HepG2 (cell line): ENCODE data around the gene ETHE1. TPM values are rescaled to one million over a fixed set of nuclear protein-coding genes. Genes with fewer than 3 reads are reported as not detected.

Source experiments
- ATF1 ChIP-seq: IDR thresholded peaks from 2 replicates; pipeline ENCODE4 v1.6.1; 2016; ENCODE audit warnings: mild to moderate bottlenecking, control low read depth
- ATF2 ChIP-seq: sonication (generic); formaldehyde crosslinking; IDR thresholded peaks from 2 replicates; pipeline ENCODE4 v1.4.0; 2020; ENCODE audit warnings: missing genetic modification reagents
- FOXO4 ChIP-seq: sonication (generic); formaldehyde crosslinking; conservative IDR thresholded peaks from 2 replicates; pipeline ENCODE4 v1.8.1; 2023; ENCODE audit warnings: missing genetic modification reagents
- KDM1A ChIP-seq: IDR thresholded peaks from 2 replicates; pipeline ENCODE4 v1.6.1; 2016; ENCODE audit warnings: missing compliant biosample characterization
- MXI1 ChIP-seq: IDR thresholded peaks from 3 replicates; pipeline ENCODE4 v1.6.1; 2012; ENCODE audit warnings: low read depth, low read length, inconsistent platforms, borderline replicate concordance
- NR2C2 ChIP-seq: sonication (generic); formaldehyde crosslinking; IDR thresholded peaks from 2 replicates; pipeline ENCODE4 v1.4.0; 2020; ENCODE audit warnings: missing genetic modification reagents, mild to moderate bottlenecking, moderate library complexity, borderline replicate concordance
- NR2F1 ChIP-seq, 2 experiments: fragments of 450-650 bp in 1 of 2; formaldehyde crosslinking in 1 of 2; IDR thresholded peaks; 2 replicates each; pipeline versions ENCODE4 v1.5.0 to v1.6.1; 2016 to 2020; ENCODE audit warnings: mild to moderate bottlenecking in 1 of 2, missing compliant biosample characterization in 1 of 2, missing genetic modification reagents in 1 of 2, moderate library complexity in 1 of 2
- PAX8 ChIP-seq: sonication (generic); formaldehyde crosslinking; IDR thresholded peaks from 2 replicates; pipeline ENCODE4 v1.8.0; 2022; ENCODE audit warnings: mild to moderate bottlenecking, missing genetic modification reagents, borderline replicate concordance
- RBFOX2 ChIP-seq: fragments of 200-400 bp; formaldehyde crosslinking; IDR thresholded peaks from 2 replicates; pipeline ENCODE4 v1.6.1; 2017; ENCODE audit warnings: low read depth, mild to moderate bottlenecking, low read length
- TEF ChIP-seq: sonication (generic); formaldehyde crosslinking; IDR thresholded peaks from 2 replicates; pipeline ENCODE4 v1.5.0; 2020; ENCODE audit warnings: missing genetic modification reagents
- ZBTB34 ChIP-seq: sonication (generic); formaldehyde crosslinking; IDR thresholded peaks from 2 replicates; pipeline ENCODE4 v1.8.0; 2022; ENCODE audit warnings: mild to moderate bottlenecking, missing genetic modification reagents
- ZGPAT ChIP-seq: IDR thresholded peaks from 2 replicates; pipeline ENCODE4 v1.6.1; 2016; ENCODE audit warnings: mild to moderate bottlenecking
- ZNF10 ChIP-seq: sonication (generic); formaldehyde crosslinking; IDR thresholded peaks from 2 replicates; pipeline ENCODE4 v1.4.0; 2020; ENCODE audit warnings: mild to moderate bottlenecking, low read depth, missing genetic modification reagents, borderline replicate concordance
- ZNF121 ChIP-seq: sonication (generic); formaldehyde crosslinking; IDR thresholded peaks from 2 replicates; pipeline ENCODE4 v1.5.0; 2020; ENCODE audit warnings: mild to moderate bottlenecking, missing genetic modification reagents
- ZNF124 ChIP-seq: sonication (generic); formaldehyde crosslinking; IDR thresholded peaks from 2 replicates; pipeline ENCODE4 v1.4.0; 2020; ENCODE audit warnings: missing genetic modification reagents
- ZNF251 ChIP-seq: sonication (generic); formaldehyde crosslinking; IDR thresholded peaks from 2 replicates; pipeline ENCODE4 v1.9.0; 2021; ENCODE audit warnings: mild to moderate bottlenecking, missing genetic modification reagents
- ZNF264 ChIP-seq: sonication (generic); formaldehyde crosslinking; IDR thresholded peaks from 2 replicates; pipeline ENCODE4 v1.4.0; 2020; ENCODE audit warnings: missing genetic modification reagents
- ZNF296 ChIP-seq: sonication (generic); formaldehyde crosslinking; conservative IDR thresholded peaks from 2 replicates; pipeline ENCODE4 v1.5.0; 2020; ENCODE audit warnings: mild to moderate bottlenecking, missing genetic modification reagents
- ZNF333 ChIP-seq: sonication (generic); formaldehyde crosslinking; IDR thresholded peaks from 2 replicates; pipeline ENCODE4 v1.4.0; 2020; ENCODE audit warnings: mild to moderate bottlenecking, missing genetic modification reagents, borderline replicate concordance
- ZNF44 ChIP-seq: sonication (generic); formaldehyde crosslinking; IDR thresholded peaks from 2 replicates; pipeline ENCODE4 v1.5.1; 2020; ENCODE audit warnings: mild to moderate bottlenecking, missing genetic modification reagents
- ZNF567 ChIP-seq: sonication (generic); formaldehyde crosslinking; IDR thresholded peaks from 2 replicates; pipeline ENCODE4 v1.8.1; 2023; ENCODE audit warnings: mild to moderate bottlenecking, missing genetic modification reagents, borderline replicate concordance
- ZNF816 ChIP-seq: sonication (generic); formaldehyde crosslinking; IDR thresholded peaks from 2 replicates; pipeline ENCODE4 v1.8.0; 2022; ENCODE audit warnings: missing genetic modification reagents, mild to moderate bottlenecking, borderline replicate concordance
- ZNF839 ChIP-seq: sonication (generic); formaldehyde crosslinking; IDR thresholded peaks from 2 replicates; pipeline ENCODE4 v1.4.0; 2020; ENCODE audit warnings: missing genetic modification reagents, mild to moderate bottlenecking, borderline replicate concordance
- polyA plus RNA-seq, 8 experiments: library from polyadenylated mRNA; depleted of rRNA in 3 of 8; stranded (reverse) in 7 of 8; unstranded in 1 of 8; fragments of >200 nt; fragmentation: Illumina TruSeq in 4 of 8; extraction: Trizol in 4 of 8; gene quantifications; 2 replicates each; pipeline versions ENCODE4 v1.2.1 to v1.2.3, GENCODE V29; 2011 to 2016; ENCODE audit warnings: low read depth in 4 of 8, missing spikeins in 1 of 8, mixed read lengths in 1 of 8; ENCODE audit not compliant: insufficient read depth in 1 of 8
- total RNA-seq, 5 experiments: library from RNA; depleted of rRNA; stranded (reverse); fragments of >200 nt; fragmentation: Illumina TruSeq; extraction: Trizol; gene quantifications; 2 replicates each; pipeline ENCODE4 v1.2.3, GENCODE V29; 2016; ENCODE audit warnings: low read depth in 1 of 5

ETHE1 gene
- total and polyA plus RNA-seq, 2 of the 13 experiments (the other 11 are each of a cell fraction or from before 2014, with no cell fraction given), result 32.5 to 58.4 TPM

GRCh38 chr19:43524922-43525835 is 1.8 kb downstream of the ETHE1 start (continued):
- TF ChIP-seq ZNF264 (CRISPR knock-in tag), result no peak
- TF ChIP-seq ZBTB34 (CRISPR knock-in tag), result peak; percentile 65; the same call in 1 of the 2 replicates
- no peak for TF ChIP-seq PAX8 (CRISPR knock-in tag)
- 0 out of 4 replicates have a peak, but pooled peaks of 1 of the 2 experiments have one; percentile 3 for TF ChIP-seq NR2F1 (CRISPR knock-in tag; IDR thresholded peaks at IDR 0.05)
- no peak for TF ChIP-seq ZNF10
- TF ChIP-seq ZNF251 (CRISPR knock-in tag), result no peak
- TF ChIP-seq KDM1A (CRISPR knock-in tag), result peak; percentile 33; the same call in 1 of the 2 replicates
- TF ChIP-seq ZNF567 (CRISPR knock-in tag), result no peak
- TF ChIP-seq ZNF333 (CRISPR knock-in tag), result no peak
- TF ChIP-seq ATF1 (CRISPR knock-in tag), result no peak
- TF ChIP-seq FOXO4, result no peak
- no peak for TF ChIP-seq TEF
- TF ChIP-seq MXI1, result 0 out of 3 replicates have a peak, but pooled peaks have one; percentile 10
- TF ChIP-seq NR2C2 (CRISPR knock-in tag), result no peak
- peak; percentile 70 for TF ChIP-seq ATF2
- TF ChIP-seq ZNF44 (CRISPR knock-in tag), result no peak
- TF ChIP-seq RBFOX2, result no peak
- 0 out of 2 replicates have a peak, but pooled peaks have one; percentile 71 for TF ChIP-seq ZNF124 (CRISPR knock-in tag)
- no peak for TF ChIP-seq ZNF296
- TF ChIP-seq ZNF121 (CRISPR knock-in tag), result no peak
- no peak for TF ChIP-seq ZNF839 (CRISPR knock-in tag)
- TF ChIP-seq ZNF816 (CRISPR knock-in tag), result no peak
- TF ChIP-seq ZGPAT (CRISPR knock-in tag), result peak; percentile 52
